ENCODE results near the gene POLR2B. TPM values are rescaled to one million over a fixed set of nuclear protein-coding genes. Genes with fewer than 3 reads are reported as not detected.

Gene POLR2B
- total RNA-seq, 4 donors from 2014 or later = 82.4 to 128 (median 110) TPM

DNA sequence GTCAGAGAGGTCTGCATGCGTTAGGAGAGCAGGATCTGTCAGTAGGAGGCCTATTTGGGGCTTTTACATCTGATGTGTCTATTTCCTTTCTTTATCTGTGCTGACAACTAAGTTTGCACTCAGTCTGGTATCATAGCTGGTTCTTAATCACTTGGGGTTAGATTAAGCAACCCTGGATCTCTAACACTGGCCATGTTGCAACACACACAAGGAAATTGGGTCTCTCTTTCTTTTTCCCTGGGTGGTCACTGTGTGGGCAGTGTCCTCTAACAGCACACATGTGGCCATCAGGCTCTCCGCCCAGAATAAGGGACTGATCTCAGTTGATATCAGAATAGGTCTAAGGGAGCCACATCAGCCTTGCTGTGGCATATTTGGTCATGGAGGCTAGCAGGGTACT lies 92.6 kb downstream of the POLR2B start:
- no peak for TF ChIP-seq POLR2AphosphoS5 (IDR thresholded peaks at IDR 0.05)
- TF ChIP-seq, protein P1, sequence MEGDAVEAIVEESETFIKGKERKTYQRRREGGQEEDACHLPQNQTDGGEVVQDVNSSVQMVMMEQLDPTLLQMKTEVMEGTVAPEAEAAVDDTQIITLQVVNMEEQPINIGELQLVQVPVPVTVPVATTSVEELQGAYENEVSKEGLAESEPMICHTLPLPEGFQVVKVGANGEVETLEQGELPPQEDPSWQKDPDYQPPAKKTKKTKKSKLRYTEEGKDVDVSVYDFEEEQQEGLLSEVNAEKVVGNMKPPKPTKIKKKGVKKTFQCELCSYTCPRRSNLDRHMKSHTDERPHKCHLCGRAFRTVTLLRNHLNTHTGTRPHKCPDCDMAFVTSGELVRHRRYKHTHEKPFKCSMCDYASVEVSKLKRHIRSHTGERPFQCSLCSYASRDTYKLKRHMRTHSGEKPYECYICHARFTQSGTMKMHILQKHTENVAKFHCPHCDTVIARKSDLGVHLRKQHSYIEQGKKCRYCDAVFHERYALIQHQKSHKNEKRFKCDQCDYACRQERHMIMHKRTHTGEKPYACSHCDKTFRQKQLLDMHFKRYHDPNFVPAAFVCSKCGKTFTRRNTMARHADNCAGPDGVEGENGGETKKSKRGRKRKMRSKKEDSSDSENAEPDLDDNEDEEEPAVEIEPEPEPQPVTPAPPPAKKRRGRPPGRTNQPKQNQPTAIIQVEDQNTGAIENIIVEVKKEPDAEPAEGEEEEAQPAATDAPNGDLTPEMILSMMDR (IDR thresholded peaks at IDR 0.05) = no peak
- no peak for TF ChIP-seq EP300 (IDR thresholded peaks at IDR 0.05)
- no peak for TF ChIP-seq POLR2A (IDR thresholded peaks at IDR 0.05)
- ATAC-seq = peak; percentile 82
- Histone ChIP-seq H3K27me3 (no peaks in the 10 kb centered on the region), H3K9me3 (no peaks in the 10 kb centered on the region), H3K4me1 (peaks cover 0 to 67% (median 6%) of the 10 kb centered on the region in 3 donors), H3K36me3 (no peaks in the 10 kb centered on the region), H3K27ac (peak overlapping the region in 3 of 4 donors; percentile 13 to 37 (median 36)), H3K4me3 (no peak overlapping the region)
- 60% methylated on average over 1 of the region's 2 CpGs; no CpG with 5 or more reads in 1 of the 2 donors for WGBS, 2 donors (ENCODE audit: low coverage in 1 of 2)

DNA sequence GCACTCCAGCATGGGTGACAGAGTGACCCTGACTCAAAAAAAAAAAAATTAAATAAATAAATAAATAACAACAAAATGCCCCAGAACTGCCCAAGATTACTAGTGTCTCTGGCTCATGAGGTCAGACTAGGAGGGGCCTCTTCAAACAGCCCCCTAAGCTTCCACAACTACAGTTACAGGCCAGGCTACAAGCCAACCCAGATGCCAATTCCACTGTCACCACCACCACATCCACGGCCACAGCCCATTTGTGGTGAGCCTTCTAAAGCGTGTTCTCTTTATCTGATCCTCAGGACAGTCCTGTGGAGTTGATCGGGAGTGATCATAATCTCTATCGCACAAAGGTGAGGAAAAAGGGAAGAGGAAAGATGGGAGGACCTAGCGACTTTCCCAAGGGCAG lies 94.9 kb downstream of the POLR2B start:
- WGBS, 2 donors (ENCODE audit: low coverage in 1 of 2) = 20% methylated on average over 1 of the region's 5 CpGs; no CpG with 5 or more reads in 1 of the 2 donors
- Histone ChIP-seq H3K9me3 (no peaks in the 10 kb centered on the region), H3K27ac (no peak overlapping the region), H3K4me1 (peaks cover 0 to 77% (median 9%) of the 10 kb centered on the region in 3 donors), H3K36me3 (no peaks in the 10 kb centered on the region), H3K4me3 (no peak overlapping the region), H3K27me3 (no peaks in the 10 kb centered on the region)
- ATAC-seq = no peak
- TF ChIP-seq EP300 (IDR thresholded peaks at IDR 0.05) = no peak
- TF ChIP-seq POLR2AphosphoS5 (IDR thresholded peaks at IDR 0.05) = no peak
- no peak for TF ChIP-seq POLR2A (IDR thresholded peaks at IDR 0.05)
- TF ChIP-seq, protein P1 (IDR thresholded peaks at IDR 0.05) = no peak

DNA sequence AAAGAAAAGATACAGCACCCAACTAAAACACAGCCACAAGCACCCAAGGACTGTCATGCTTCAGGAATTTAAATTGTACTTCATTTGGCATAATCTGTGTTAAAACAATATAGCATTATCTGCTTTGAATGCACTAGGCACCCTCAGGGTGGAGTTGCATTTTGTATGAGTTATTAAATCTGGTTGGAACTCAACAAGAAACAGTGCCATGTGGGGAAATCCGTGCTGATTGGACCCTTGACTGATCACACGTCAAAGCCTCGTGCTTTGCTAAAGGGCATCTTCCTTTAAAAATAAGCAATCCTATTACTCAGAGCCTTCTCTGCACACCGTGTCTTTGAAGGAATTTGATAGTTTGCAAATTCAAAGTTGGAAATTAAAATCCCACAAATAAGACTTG lies 96.0 kb downstream of the POLR2B start:
- Histone ChIP-seq H3K4me1 (peaks cover 0 to 77% (median 13%) of the 10 kb centered on the region in 3 donors), H3K27ac (peak overlapping the region in 3 of 4 donors; percentile 5 to 41 (median 18))
- TF ChIP-seq, protein P1 (IDR thresholded peaks at IDR 0.05) = no peak
- TF ChIP-seq POLR2AphosphoS5 (IDR thresholded peaks at IDR 0.05) = no peak
- TF ChIP-seq EP300 (IDR thresholded peaks at IDR 0.05) = no peak
- TF ChIP-seq POLR2A (IDR thresholded peaks at IDR 0.05) = no peak

GRCh38 chr4:57075367-57075766 lies 96.7 kb downstream of the POLR2B start:
- Histone ChIP-seq H3K4me1 (peaks cover 0 to 82% (median 15%) of the 10 kb centered on the region in 3 donors), H3K27ac (peak overlapping the region in 2 of 4 donors; percentile 14 to 41), H3K36me3 (no peaks in the 10 kb centered on the region), H3K4me3 (no peak overlapping the region), H3K9me3 (no peaks in the 10 kb centered on the region), H3K27me3 (no peaks in the 10 kb centered on the region)
- TF ChIP-seq EP300 (IDR thresholded peaks at IDR 0.05) (no peak), POLR2AphosphoS5 (IDR thresholded peaks at IDR 0.05) (no peak), POLR2A (IDR thresholded peaks at IDR 0.05) (no peak)
- TF ChIP-seq, protein P1 (IDR thresholded peaks at IDR 0.05) = no peak
- no peak for ATAC-seq

More for the DNA sequence above, 96.0 kb downstream of the POLR2B start:
- Histone ChIP-seq H3K4me3 (no peak overlapping the region), H3K36me3 (no peaks in the 10 kb centered on the region), H3K27me3 (no peaks in the 10 kb centered on the region), H3K9me3 (no peaks in the 10 kb centered on the region)
- no peak for ATAC-seq
- WGBS, 2 donors (ENCODE audit: low coverage in 1 of 2) = 0 to 15% methylated on average over 4 of the region's 4 CpGs

- H3K9me3 ChIP-seq = no peaks in the 10 kb centered on the region
- TF ChIP-seq EP300 (IDR thresholded peaks at IDR 0.05) = no peak
- TF ChIP-seq, protein P1 (IDR thresholded peaks at IDR 0.05) = no peak
- no peak for TF ChIP-seq POLR2A (IDR thresholded peaks at IDR 0.05)
- no peak for TF ChIP-seq POLR2AphosphoS5 (IDR thresholded peaks at IDR 0.05)
- ATAC-seq = no peak
- WGBS, 2 donors (ENCODE audit: low coverage in 1 of 2) = 40 to 52% methylated on average over 3 to 4 of the region's 4 CpGs
- no peaks in the 10 kb centered on the region for H3K27me3 ChIP-seq
- no peaks in the 10 kb centered on the region for H3K36me3 ChIP-seq
- H3K27ac ChIP-seq = peak overlapping the region in 2 of 4 donors; percentile 9 to 37
- peaks cover 10 to 82% (median 24%) of the 10 kb centered on the region in 3 donors for H3K4me1 ChIP-seq
- H3K4me3 ChIP-seq = no peak overlapping the region
Observed at GRCh38 chr4:57076646-57077045, 98.0 kb downstream of the POLR2B start.
